ACC112 (cell line): ENCODE data around the gene ABCC1.
"Not testable (repeated sequence)": the region's sequence is repeated elsewhere in the genome, so short reads cannot be mapped to it uniquely, and the experiment has no call there.

Source experiments
- H2AFZ ChIP-seq: fragments of 200-600 bp; sonication (generic); one replicate; pipeline ENCODE4 v1.6.0; 2017; ENCODE audit warnings: antibody characterized with exemption, low read length; ENCODE audit not compliant: unreplicated experiment
- H3K27ac ChIP-seq: fragments of 200-600 bp; sonication (generic); 2 replicates; pipeline ENCODE4 v1.5.1; 2014; ENCODE audit warnings: low read depth, mild to moderate bottlenecking, antibody characterized with exemption, low read length, moderate library complexity
- H3K27me3 ChIP-seq: fragments of 200-600 bp; sonication (generic); 2 replicates; pipeline ENCODE4 v1.6.1; 2014; ENCODE audit warnings: mild to moderate bottlenecking, antibody characterized with exemption, low read length, moderate library complexity, mixed read lengths; ENCODE audit not compliant: insufficient read depth
- H3K36me3 ChIP-seq: fragments of 200-600 bp; sonication (generic); 2 replicates; pipeline ENCODE4 v1.6.1; 2016; ENCODE audit warnings: mild to moderate bottlenecking, antibody characterized with exemption, low read length, moderate library complexity, mixed read lengths; ENCODE audit not compliant: insufficient read depth
- H3K4me1 ChIP-seq: fragments of 200-600 bp; sonication (generic); one replicate; pipeline ENCODE4 v1.6.1; 2016; ENCODE audit warnings: low read length, mixed read lengths; ENCODE audit not compliant: insufficient read depth, unreplicated experiment, control insufficient read depth
- H3K4me3 ChIP-seq: fragments of 200-600 bp; sonication (generic); 2 replicates; pipeline ENCODE4 v1.5.1; 2014; ENCODE audit warnings: mild to moderate bottlenecking, low read depth, low read length
- H3K79me2 ChIP-seq: fragments of 200-600 bp; sonication (generic); one replicate; pipeline ENCODE4 v1.6.0; 2016; ENCODE audit warnings: low read length; ENCODE audit not compliant: control insufficient read depth, unreplicated experiment, insufficient read depth

Gene ABCC1

GRCh38 chr16:16168431-16168830, 219.0 kb downstream of the ABCC1 start:
- Histone ChIP-seq H3K79me2 (no peaks in the 10 kb centered on the region), H3K4me3 (no peak overlapping the region), H3K4me1 (no peaks in the 10 kb centered on the region), H3K27me3 (no peaks in the 10 kb centered on the region), H3K36me3 (no peaks in the 10 kb centered on the region), H3K27ac (no peak overlapping the region), H2AFZ (no peak overlapping the region)

- Histone ChIP-seq H2AFZ (no peak overlapping the region), H3K27ac (no peak overlapping the region), H3K79me2 (no peaks in the 10 kb centered on the region), H3K4me3 (no peak overlapping the region), H3K27me3 (no peaks in the 10 kb centered on the region), H3K36me3 (no peaks in the 10 kb centered on the region), H3K4me1 (no peaks in the 10 kb centered on the region)
Observed at GRCh38 chr16:16169615-16170014, 220.2 kb downstream of the ABCC1 start.

- Histone ChIP-seq H3K4me1 (no peaks in the 10 kb centered on the region), H3K79me2 (no peaks in the 10 kb centered on the region), H3K27ac (no peak overlapping the region), H3K27me3 (no peaks in the 10 kb centered on the region), H2AFZ (no peak overlapping the region), H3K4me3 (no peak overlapping the region), H3K36me3 (no peaks in the 10 kb centered on the region)
Observed at GRCh38 chr16:16171332-16171919, 222.0 kb downstream of the ABCC1 start.

GRCh38 chr16:16172991-16173390, 223.6 kb downstream of the ABCC1 start:
- Histone ChIP-seq H3K4me3 (no peak overlapping the region), H3K4me1 (no peaks in the 10 kb centered on the region), H3K36me3 (no peaks in the 10 kb centered on the region), H3K79me2 (no peaks in the 10 kb centered on the region), H3K27ac (no peak overlapping the region), H3K27me3 (no peaks in the 10 kb centered on the region), H2AFZ (no peak overlapping the region)

GRCh38 chr16:16175296-16175695, 225.9 kb downstream of the ABCC1 start:
- Histone ChIP-seq H3K4me3 (no peak overlapping the region), H3K27me3 (no peaks in the 10 kb centered on the region), H3K27ac (no peak overlapping the region), H3K36me3 (no peaks in the 10 kb centered on the region), H2AFZ (no peak overlapping the region), H3K4me1 (no peaks in the 10 kb centered on the region), H3K79me2 (no peaks in the 10 kb centered on the region)

GRCh38 chr16:16176328-16176727, 226.9 kb downstream of the ABCC1 start:
- no peaks in the 10 kb centered on the region for H3K27me3 ChIP-seq
- H3K4me1 ChIP-seq, result no peaks in the 10 kb centered on the region
- H3K36me3 ChIP-seq, result no peaks in the 10 kb centered on the region
- no peak overlapping the region for H3K27ac ChIP-seq
- H3K79me2 ChIP-seq, result no peaks in the 10 kb centered on the region
- H3K4me3 ChIP-seq, result no peak overlapping the region
- H2AFZ ChIP-seq, result no peak overlapping the region

- Histone ChIP-seq H3K36me3 (no peaks in the 10 kb centered on the region), H2AFZ (no peak overlapping the region), H3K4me3 (no peak overlapping the region), H3K27ac (no peak overlapping the region), H3K27me3 (no peaks in the 10 kb centered on the region), H3K4me1 (no peaks in the 10 kb centered on the region), H3K79me2 (no peaks in the 10 kb centered on the region)
Observed at GRCh38 chr16:16178455-16179162, 229.2 kb downstream of the ABCC1 start.

GRCh38 chr16:16181748-16182147, 232.3 kb downstream of the ABCC1 start:
- not testable (repeated sequence) for H2AFZ ChIP-seq, H3K27ac ChIP-seq, H3K79me2 ChIP-seq, H3K36me3 ChIP-seq, H3K4me1 ChIP-seq, H3K4me3 ChIP-seq, H3K27me3 ChIP-seq

- H3K27me3 ChIP-seq, result no peaks in the 10 kb centered on the region
- no peak overlapping the region for H3K4me3 ChIP-seq
- no peak overlapping the region for H2AFZ ChIP-seq
- H3K79me2 ChIP-seq, result no peaks in the 10 kb centered on the region
- H3K36me3 ChIP-seq, result no peaks in the 10 kb centered on the region
- H3K27ac ChIP-seq, result no peak overlapping the region
- H3K4me1 ChIP-seq, result no peaks in the 10 kb centered on the region
Observed at GRCh38 chr16:16182918-16183317, 233.5 kb downstream of the ABCC1 start.

- Histone ChIP-seq H3K79me2 (no peaks in the 10 kb centered on the region), H2AFZ (no peak overlapping the region), H3K4me3 (no peak overlapping the region), H3K4me1 (no peaks in the 10 kb centered on the region), H3K27ac (no peak overlapping the region), H3K36me3 (no peaks in the 10 kb centered on the region), H3K27me3 (no peaks in the 10 kb centered on the region)
Observed at GRCh38 chr16:16183562-16183961, 234.1 kb downstream of the ABCC1 start.

- Histone ChIP-seq H3K27me3 (no peaks in the 10 kb centered on the region), H3K27ac (no peak overlapping the region), H3K4me3 (no peak overlapping the region), H3K36me3 (no peaks in the 10 kb centered on the region), H3K79me2 (no peaks in the 10 kb centered on the region), H2AFZ (no peak overlapping the region), H3K4me1 (no peaks in the 10 kb centered on the region)
Observed at GRCh38 chr16:16184594-16184993, 235.2 kb downstream of the ABCC1 start.
